ENCODE data around the gene PEX26.
"Not testable (repeated sequence)": the region's sequence is repeated elsewhere in the genome, so short reads cannot be mapped to it uniquely, and the experiment has no call there.

PEX26 gene

GRCh38 chr22:18071307-18071967, 6.4 kb upstream of the PEX26 start:
- not testable (repeated sequence) for DNase-seq (ENCODE audit: low spot score)

- no peak for DNase-seq (ENCODE audit: low spot score)
Observed at GRCh38 chr22:18071968-18072310, 5.9 kb upstream of the PEX26 start.

GRCh38 chr22:18073467-18073866, 4.3 kb upstream of the PEX26 start:
- no peak for DNase-seq (ENCODE audit: low spot score)

- not testable (repeated sequence) for DNase-seq (ENCODE audit: low spot score)
Observed at GRCh38 chr22:18073927-18074326, 3.9 kb upstream of the PEX26 start.

- no peak for DNase-seq (ENCODE audit: low spot score)
Observed at GRCh38 chr22:18075101-18075719, 2.6 kb upstream of the PEX26 start.

- peak; percentile 79 for DNase-seq (ENCODE audit: low spot score)
Observed at GRCh38 chr22:18075720-18076497, 1.9 kb upstream of the PEX26 start.

GRCh38 chr22:18077087-18077638, 627 bp upstream of the PEX26 start:
- no peak for DNase-seq (ENCODE audit: low spot score)

- peak; percentile 51 for DNase-seq (ENCODE audit: low spot score)
Observed at GRCh38 chr22:18078329-18079041, 695 bp downstream of the PEX26 start.

GRCh38 chr22:18079706-18080233, 2.0 kb downstream of the PEX26 start:
- no peak for DNase-seq (ENCODE audit: low spot score)

GRCh38 chr22:18081416-18081815, 3.6 kb downstream of the PEX26 start:
- no peak for DNase-seq (ENCODE audit: low spot score)

- DNase-seq (ENCODE audit: low spot score): no peak
Observed at GRCh38 chr22:18082467-18082866, 4.7 kb downstream of the PEX26 start.

GRCh38 chr22:18083406-18083805, 5.6 kb downstream of the PEX26 start:
- no peak for DNase-seq (ENCODE audit: low spot score)

- no peak for DNase-seq (ENCODE audit: low spot score)
Observed at GRCh38 chr22:18085188-18085587, 7.4 kb downstream of the PEX26 start.

GRCh38 chr22:18087350-18087855, 9.6 kb downstream of the PEX26 start:
- DNase-seq (ENCODE audit: low spot score): no peak

GRCh38 chr22:18088825-18089568, 11.2 kb downstream of the PEX26 start:
- DNase-seq (ENCODE audit: low spot score): no peak

GRCh38 chr22:18090286-18090685, 12.5 kb downstream of the PEX26 start:
- no peak for DNase-seq (ENCODE audit: low spot score)

GRCh38 chr22:18091478-18091877, 13.7 kb downstream of the PEX26 start:
- no peak for DNase-seq (ENCODE audit: low spot score)

GRCh38 chr22:18091916-18092526, 14.2 kb downstream of the PEX26 start:
- DNase-seq (ENCODE audit: low spot score): peak; percentile 62

- no peak for DNase-seq (ENCODE audit: low spot score)
Observed at GRCh38 chr22:18093661-18094060, 15.9 kb downstream of the PEX26 start.

GRCh38 chr22:18095101-18095805, 17.5 kb downstream of the PEX26 start:
- DNase-seq (ENCODE audit: low spot score): no peak
